ENCODE measurements around the gene TNPO2.
"Not testable (repeated sequence)": the region's sequence is repeated elsewhere in the genome, so short reads cannot be mapped to it uniquely, and the experiment has no call there.

The TNPO2 gene

GRCh38 chr19:12705169-12705568 lies 18.6 kb downstream of the TNPO2 start:
- no peak for FAIRE-seq

GRCh38 chr19:12703046-12703445 lies 20.7 kb downstream of the TNPO2 start:
- FAIRE-seq = peak; percentile 3

GRCh38 chr19:12701596-12702282 lies 22.0 kb downstream of the TNPO2 start:
- no peak for FAIRE-seq

- no peak for FAIRE-seq
Measured at GRCh38 chr19:12698138-12698537, 25.6 kb downstream of the TNPO2 start.

GRCh38 chr19:12697425-12697824 lies 26.3 kb downstream of the TNPO2 start:
- not testable (repeated sequence) for FAIRE-seq

GRCh38 chr19:12696366-12697335 lies 27.1 kb downstream of the TNPO2 start, which contains the start of gene FBXW9:
TSS of gene FBXW9 (minus strand) at chr19:12696631. CDS start at chr19:12696581, 50 bp downstream.
- no peak for FAIRE-seq

DNA sequence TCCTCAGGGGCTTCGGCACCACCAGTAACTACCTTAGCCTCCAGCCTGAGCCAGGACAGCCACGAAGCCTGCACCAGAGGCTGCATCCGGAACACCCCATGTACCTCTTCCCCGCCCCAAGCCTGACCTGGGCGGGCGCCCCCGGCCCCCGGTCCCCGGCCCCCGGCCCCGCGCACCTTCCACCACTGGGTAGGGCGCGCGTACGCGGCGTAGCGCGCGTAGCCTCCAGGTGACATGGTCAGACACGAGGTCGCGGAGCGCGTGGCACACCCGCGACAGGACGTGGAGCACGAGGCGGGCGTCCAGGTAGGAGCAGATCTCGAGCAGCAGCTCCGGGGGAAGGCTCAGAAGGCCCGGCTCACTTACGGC lies 27.8 kb downstream of the TNPO2 start:
- FAIRE-seq = no peak

DNA sequence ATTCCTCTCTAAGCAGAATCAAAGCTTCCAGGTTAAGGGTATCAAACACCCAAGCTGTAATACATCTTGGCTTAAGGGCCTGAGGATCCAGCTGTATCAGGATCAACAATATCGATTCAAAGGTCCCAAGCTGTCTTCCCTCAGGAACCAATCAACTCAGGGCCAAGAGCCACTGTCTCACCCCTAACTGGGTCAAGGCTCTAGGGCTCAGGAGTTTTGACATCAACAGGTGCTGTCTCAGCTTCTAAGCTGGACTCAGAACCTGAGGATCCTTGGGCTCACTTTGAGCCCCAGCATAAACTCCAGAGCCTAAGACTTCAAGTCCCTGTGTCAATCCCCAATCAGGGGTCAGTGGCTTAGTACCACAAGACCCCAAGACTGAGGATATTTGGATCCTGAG lies 28.2 kb downstream of the TNPO2 start:
- no peak for FAIRE-seq

- FAIRE-seq = no peak
Measured at GRCh38 chr19:12695096-12695495, 28.6 kb downstream of the TNPO2 start.

- FAIRE-seq = no peak
Measured at GRCh38 chr19:12694641-12695040, 29.1 kb downstream of the TNPO2 start.

- FAIRE-seq = no peak
Measured at GRCh38 chr19:12692960-12693359, 30.8 kb downstream of the TNPO2 start.

DNA sequence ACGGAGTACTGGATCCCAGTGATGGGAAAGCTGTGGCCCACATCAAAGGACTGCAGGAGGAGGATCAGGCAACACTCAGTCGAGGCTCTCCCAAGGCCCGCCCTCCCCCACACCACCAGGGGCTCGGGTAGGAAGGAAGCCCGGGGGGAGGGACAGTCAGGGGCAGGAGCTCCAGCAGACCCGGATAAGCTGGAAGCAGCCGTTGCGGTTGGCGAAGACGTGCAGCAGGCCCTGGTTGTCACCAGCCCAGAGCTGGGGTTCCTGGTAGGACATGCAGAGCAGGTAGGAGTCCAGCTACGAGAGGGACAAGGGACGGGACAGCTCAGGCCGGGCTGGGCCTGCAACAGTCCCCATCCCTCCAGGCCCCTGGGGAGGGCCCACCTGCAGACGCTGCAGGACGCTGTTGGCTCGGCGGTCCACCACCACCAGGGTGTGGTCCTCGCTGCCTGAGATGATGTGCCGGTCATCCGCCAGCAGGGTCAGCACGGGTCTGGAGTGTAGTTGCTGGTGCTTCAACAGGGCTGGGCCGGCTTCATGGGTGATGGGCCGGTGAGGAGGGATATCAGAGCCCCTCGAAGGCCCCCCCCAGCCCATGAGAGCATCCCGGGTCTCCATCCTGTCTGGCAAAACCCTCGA lies 34.0 kb downstream of the TNPO2 start:
- no peak for FAIRE-seq

DNA sequence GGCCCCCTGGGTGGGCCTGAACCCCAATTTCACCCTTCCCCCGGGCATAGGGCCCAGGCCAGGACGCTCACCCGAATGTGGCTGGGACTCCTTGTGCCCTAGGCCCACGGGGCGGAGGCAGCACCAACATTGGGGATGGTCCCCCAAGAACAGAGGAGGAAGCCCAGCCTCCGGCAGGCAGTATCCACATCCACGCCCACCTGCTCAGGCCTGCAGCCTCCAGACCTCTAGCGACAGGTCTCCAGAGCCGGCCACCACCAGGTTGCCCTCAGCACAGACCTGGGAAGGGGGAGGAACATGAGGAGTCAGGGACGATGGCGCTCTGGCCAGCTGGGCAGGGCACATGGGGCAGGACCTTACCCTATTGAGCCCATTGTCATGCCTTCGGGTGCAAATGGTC lies 34.7 kb downstream of the TNPO2 start:
- FAIRE-seq = no peak

- no peak for FAIRE-seq
Measured at GRCh38 chr19:12687496-12688196, 36.1 kb downstream of the TNPO2 start, which contains the start of gene GNG14. TSS of gene GNG14 (plus strand) at chr19:12687998. CDS start at chr19:12688049, 51 bp downstream.

- no peak for FAIRE-seq
Measured at GRCh38 chr19:12685831-12686230, 37.9 kb downstream of the TNPO2 start.

GRCh38 chr19:12681074-12681987 lies 42.4 kb downstream of the TNPO2 start, which contains the start of gene DHPS:
TSS of gene DHPS (minus strand) at chr19:12681880. CDS start at chr19:12681766, 114 bp downstream.
- FAIRE-seq = peak; percentile 98

DNA sequence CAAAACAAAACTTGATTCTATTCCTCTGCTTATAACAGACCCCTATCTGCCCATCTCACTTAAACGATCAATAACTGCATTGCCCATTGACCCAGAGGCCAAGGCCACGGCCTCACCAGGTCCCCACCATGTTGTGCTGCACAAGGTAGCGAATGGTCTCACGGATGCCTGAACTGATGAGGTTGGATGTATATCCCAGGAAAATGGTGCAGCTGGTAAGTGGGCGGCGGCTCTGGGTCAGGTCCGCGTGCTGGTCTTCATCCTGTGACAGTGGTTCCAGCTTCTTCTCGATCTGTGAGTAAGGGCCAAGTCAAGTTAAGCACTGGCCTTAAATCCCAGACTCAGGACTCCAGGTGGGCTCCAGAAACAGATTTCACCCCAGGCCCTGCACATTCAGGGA lies 43.7 kb downstream of the TNPO2 start:
- FAIRE-seq = no peak

DNA sequence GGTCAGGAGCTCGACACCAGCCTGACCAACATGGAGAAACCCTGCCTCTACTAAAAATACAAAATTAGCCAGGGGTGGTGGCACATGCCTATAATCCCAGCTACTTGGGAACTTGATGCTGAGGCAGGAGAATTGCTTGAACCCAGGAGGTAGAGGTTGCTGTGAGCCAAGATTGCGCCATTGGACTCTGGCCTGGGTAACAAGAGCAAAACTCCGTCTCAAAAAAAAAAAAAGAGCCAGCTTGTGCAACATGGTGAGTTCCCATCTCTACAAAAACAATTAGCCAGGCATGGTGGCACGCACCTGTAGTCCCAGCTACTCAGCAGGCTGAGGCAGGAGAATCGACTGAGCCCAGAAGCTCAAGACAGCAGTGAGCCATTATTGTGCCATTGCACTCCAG lies 45.7 kb downstream of the TNPO2 start:
- not testable (repeated sequence) for FAIRE-seq

GRCh38 chr19:12676928-12677327 lies 46.8 kb downstream of the TNPO2 start:
- no peak for FAIRE-seq

- FAIRE-seq = no peak
Measured at GRCh38 chr19:12676384-12676792, 47.3 kb downstream of the TNPO2 start.

GRCh38 chr19:12675940-12676339 lies 47.8 kb downstream of the TNPO2 start:
- no peak for FAIRE-seq

All from A204.1 (cell line).